ENCODE data around the gene PCDHGB6.

DNA sequence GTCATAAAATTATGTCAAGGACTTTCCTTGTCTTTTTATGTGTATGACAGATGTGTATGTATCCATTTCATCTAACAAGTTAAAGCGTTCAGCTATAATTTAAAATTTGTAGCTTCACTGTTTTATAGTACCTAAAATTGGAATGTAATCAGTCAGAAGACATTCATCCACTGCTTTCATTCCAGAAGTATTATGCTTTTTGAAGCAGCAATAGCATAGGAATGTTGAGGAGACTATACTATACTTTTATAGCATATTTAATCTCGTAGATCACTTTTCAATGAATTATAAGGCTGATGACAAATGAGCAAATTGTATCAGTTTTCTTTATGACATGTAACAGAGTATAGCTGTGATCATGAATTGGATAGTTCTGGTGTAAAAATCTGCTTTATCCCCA is 29.4 kb downstream of the PCDHGB6 start:
- TF ChIP-seq EP300 (IDR thresholded peaks at IDR 0.05) (no peak), POLR2AphosphoS5 (IDR thresholded peaks at IDR 0.05) (no peak), POLR2A (IDR thresholded peaks at IDR 0.05) (no peak)
- TF ChIP-seq, protein P1, sequence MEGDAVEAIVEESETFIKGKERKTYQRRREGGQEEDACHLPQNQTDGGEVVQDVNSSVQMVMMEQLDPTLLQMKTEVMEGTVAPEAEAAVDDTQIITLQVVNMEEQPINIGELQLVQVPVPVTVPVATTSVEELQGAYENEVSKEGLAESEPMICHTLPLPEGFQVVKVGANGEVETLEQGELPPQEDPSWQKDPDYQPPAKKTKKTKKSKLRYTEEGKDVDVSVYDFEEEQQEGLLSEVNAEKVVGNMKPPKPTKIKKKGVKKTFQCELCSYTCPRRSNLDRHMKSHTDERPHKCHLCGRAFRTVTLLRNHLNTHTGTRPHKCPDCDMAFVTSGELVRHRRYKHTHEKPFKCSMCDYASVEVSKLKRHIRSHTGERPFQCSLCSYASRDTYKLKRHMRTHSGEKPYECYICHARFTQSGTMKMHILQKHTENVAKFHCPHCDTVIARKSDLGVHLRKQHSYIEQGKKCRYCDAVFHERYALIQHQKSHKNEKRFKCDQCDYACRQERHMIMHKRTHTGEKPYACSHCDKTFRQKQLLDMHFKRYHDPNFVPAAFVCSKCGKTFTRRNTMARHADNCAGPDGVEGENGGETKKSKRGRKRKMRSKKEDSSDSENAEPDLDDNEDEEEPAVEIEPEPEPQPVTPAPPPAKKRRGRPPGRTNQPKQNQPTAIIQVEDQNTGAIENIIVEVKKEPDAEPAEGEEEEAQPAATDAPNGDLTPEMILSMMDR (IDR thresholded peaks at IDR 0.05), result no peak

Measured in suprapubic skin (tissue), 4 donors.